HepG2 (cell line): ENCODE data around the gene SERPIND1. TPM values are rescaled to one million over a fixed set of nuclear protein-coding genes. Genes with fewer than 3 reads are reported as not detected.
A peak's percentile ranks its signal among the peaks of the same experiment; 100 is the strongest.

Experiments used
- AKNA ChIP-seq: sonication (generic); formaldehyde crosslinking; IDR thresholded peaks from 2 replicates; pipeline ENCODE4 v1.4.0; 2020; ENCODE audit warnings: missing genetic modification reagents, borderline replicate concordance
- CENPX ChIP-seq: sonication (generic); formaldehyde crosslinking; IDR thresholded peaks from 2 replicates; pipeline ENCODE4 v1.9.0; 2021; ENCODE audit warnings: mild to moderate bottlenecking, missing genetic modification reagents, moderate library complexity
- MTF1 ChIP-seq: sonication (generic); formaldehyde crosslinking; IDR thresholded peaks from 2 replicates; pipeline ENCODE4 v1.5.0; 2020; ENCODE audit warnings: missing genetic modification reagents
- POLR2AphosphoS5 ChIP-seq: IDR thresholded peaks from 2 replicates; pipeline ENCODE4 v1.6.1; 2012; ENCODE audit warnings: low read depth, low read length
- YEATS2 ChIP-seq: sonication (generic); formaldehyde crosslinking; IDR thresholded peaks from 2 replicates; pipeline ENCODE4 v1.4.0; 2020; ENCODE audit warnings: missing genetic modification reagents, borderline replicate concordance
- ZBTB26 ChIP-seq: IDR thresholded peaks from 2 replicates; pipeline ENCODE4 v1.6.1; 2016; ENCODE audit warnings: missing compliant biosample characterization, missing genetic modification reagents, borderline replicate concordance
- ZBTB39 ChIP-seq: sonication (generic); formaldehyde crosslinking; IDR thresholded peaks from 2 replicates; pipeline ENCODE4 v1.5.0; 2020; ENCODE audit warnings: missing genetic modification reagents
- ZKSCAN1 ChIP-seq: fragments of 150-350 bp; IDR thresholded peaks from 2 replicates; pipeline ENCODE4 v1.6.1; 2014; ENCODE audit warnings: low read length
- ZNF235 ChIP-seq: sonication (generic); formaldehyde crosslinking; IDR thresholded peaks from 2 replicates; pipeline ENCODE4 v1.8.1; 2023; ENCODE audit warnings: mild to moderate bottlenecking, missing genetic modification reagents, borderline replicate concordance
- ZNF451 ChIP-seq: sonication (generic); formaldehyde crosslinking; IDR thresholded peaks from 2 replicates; pipeline ENCODE4 v1.5.0; 2020; ENCODE audit warnings: mild to moderate bottlenecking, missing genetic modification reagents
- ZNF496 ChIP-seq: sonication (generic); formaldehyde crosslinking; IDR thresholded peaks from 2 replicates; pipeline ENCODE4 v1.8.1; 2023; ENCODE audit warnings: mild to moderate bottlenecking, moderate library complexity, missing genetic modification reagents; ENCODE audit not compliant: insufficient replicate concordance
- ZNF83 ChIP-seq: sonication (generic); formaldehyde crosslinking; IDR thresholded peaks from 2 replicates; pipeline ENCODE4 v1.4.0; 2020; ENCODE audit warnings: missing genetic modification reagents, mild to moderate bottlenecking, borderline replicate concordance
- polyA plus RNA-seq, 8 experiments: library from polyadenylated mRNA; depleted of rRNA in 3 of 8; stranded (reverse) in 7 of 8; unstranded in 1 of 8; fragments of >200 nt; fragmentation: Illumina TruSeq in 4 of 8; extraction: Trizol in 4 of 8; gene quantifications; 2 replicates each; pipeline versions ENCODE4 v1.2.1 to v1.2.3, GENCODE V29; 2011 to 2016; ENCODE audit warnings: low read depth in 4 of 8, missing spikeins in 1 of 8, mixed read lengths in 1 of 8; ENCODE audit not compliant: insufficient read depth in 1 of 8
- total RNA-seq, 5 experiments: library from RNA; depleted of rRNA; stranded (reverse); fragments of >200 nt; fragmentation: Illumina TruSeq; extraction: Trizol; gene quantifications; 2 replicates each; pipeline ENCODE4 v1.2.3, GENCODE V29; 2016; ENCODE audit warnings: low read depth in 1 of 5
- TF ChIP-seq, protein P1 (sequence below): sonication (generic); formaldehyde crosslinking; IDR thresholded peaks from 2 replicates; pipeline ENCODE4 v1.9.0; 2022; ENCODE audit warnings: low read depth, missing genetic modification reagents
- TF ChIP-seq, protein P2 (sequence below): IDR thresholded peaks from 2 replicates; pipeline ENCODE4 v1.6.1; 2016; ENCODE audit warnings: low read depth
- TF ChIP-seq, protein P3 (sequence below): sonication (generic); formaldehyde crosslinking; IDR thresholded peaks from 2 replicates; pipeline ENCODE4 v1.8.0; 2023; ENCODE audit warnings: mild to moderate bottlenecking, missing genetic modification reagents

Gene SERPIND1
- total and polyA plus RNA-seq, 2 of the 13 experiments (the other 11 are each of a cell fraction or from before 2014, with no cell fraction given): 111 to 350 TPM

GRCh38 chr22:20777420-20778177, 3.7 kb downstream of the SERPIND1 start (continued):
- no peak for TF ChIP-seq ZNF235 (CRISPR knock-in tag)
- TF ChIP-seq CENPX (CRISPR knock-in tag): no peak
- TF ChIP-seq ZBTB26 (CRISPR knock-in tag): no peak
- no peak for TF ChIP-seq MTF1 (CRISPR knock-in tag)
- TF ChIP-seq ZBTB39 (CRISPR knock-in tag): peak; percentile 78
- no peak for TF ChIP-seq ZNF83 (CRISPR knock-in tag)
- TF ChIP-seq AKNA (CRISPR knock-in tag): no peak
- TF ChIP-seq YEATS2: peak; percentile 79; the same call in 1 of the 2 replicates
- TF ChIP-seq, protein P1, sequence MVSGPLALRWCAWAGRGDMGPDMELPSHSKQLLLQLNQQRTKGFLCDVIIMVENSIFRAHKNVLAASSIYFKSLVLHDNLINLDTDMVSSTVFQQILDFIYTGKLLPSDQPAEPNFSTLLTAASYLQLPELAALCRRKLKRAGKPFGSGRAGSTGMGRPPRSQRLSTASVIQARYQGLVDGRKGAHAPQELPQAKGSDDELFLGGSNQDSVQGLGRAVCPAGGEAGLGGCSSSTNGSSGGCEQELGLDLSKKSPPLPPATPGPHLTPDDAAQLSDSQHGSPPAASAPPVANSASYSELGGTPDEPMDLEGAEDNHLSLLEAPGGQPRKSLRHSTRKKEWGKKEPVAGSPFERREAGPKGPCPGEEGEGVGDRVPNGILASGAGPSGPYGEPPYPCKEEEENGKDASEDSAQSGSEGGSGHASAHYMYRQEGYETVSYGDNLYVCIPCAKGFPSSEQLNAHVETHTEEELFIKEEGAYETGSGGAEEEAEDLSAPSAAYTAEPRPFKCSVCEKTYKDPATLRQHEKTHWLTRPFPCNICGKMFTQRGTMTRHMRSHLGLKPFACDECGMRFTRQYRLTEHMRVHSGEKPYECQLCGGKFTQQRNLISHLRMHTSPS (CRISPR knock-in tag): peak; percentile 65; the same call in 1 of the 2 replicates
- no peak for TF ChIP-seq ZNF496 (CRISPR knock-in tag)
- TF ChIP-seq, protein P2, sequence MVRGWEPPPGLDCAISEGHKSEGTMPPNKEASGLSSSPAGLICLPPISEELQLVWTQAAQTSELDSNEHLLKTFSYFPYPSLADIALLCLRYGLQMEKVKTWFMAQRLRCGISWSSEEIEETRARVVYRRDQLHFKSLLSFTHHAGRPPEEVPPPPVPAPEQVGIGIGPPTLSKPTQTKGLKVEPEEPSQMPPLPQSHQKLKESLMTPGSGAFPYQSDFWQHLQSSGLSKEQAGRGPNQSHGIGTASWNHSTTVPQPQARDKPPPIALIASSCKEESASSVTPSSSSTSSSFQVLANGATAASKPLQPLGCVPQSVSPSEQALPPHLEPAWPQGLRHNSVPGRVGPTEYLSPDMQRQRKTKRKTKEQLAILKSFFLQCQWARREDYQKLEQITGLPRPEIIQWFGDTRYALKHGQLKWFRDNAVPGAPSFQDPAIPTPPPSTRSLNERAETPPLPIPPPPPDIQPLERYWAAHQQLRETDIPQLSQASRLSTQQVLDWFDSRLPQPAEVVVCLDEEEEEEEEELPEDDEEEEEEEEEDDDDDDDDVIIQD (CRISPR knock-in tag): peak; percentile 38; the same call in 1 of the 2 replicates
- TF ChIP-seq POLR2AphosphoS5: peak; percentile 52; the same call in 1 of the 2 replicates
- TF ChIP-seq ZNF451 (CRISPR knock-in tag): no peak
- TF ChIP-seq, protein P3, sequence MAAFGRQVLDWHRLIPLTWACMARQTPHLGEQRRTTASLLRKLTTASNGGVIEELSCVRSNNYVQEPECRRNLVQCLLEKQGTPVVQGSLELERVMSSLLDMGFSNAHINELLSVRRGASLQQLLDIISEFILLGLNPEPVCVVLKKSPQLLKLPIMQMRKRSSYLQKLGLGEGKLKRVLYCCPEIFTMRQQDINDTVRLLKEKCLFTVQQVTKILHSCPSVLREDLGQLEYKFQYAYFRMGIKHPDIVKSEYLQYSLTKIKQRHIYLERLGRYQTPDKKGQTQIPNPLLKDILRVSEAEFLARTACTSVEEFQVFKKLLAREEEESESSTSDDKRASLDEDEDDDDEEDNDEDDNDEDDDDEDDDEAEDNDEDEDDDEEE (CRISPR knock-in tag): no peak
- no peak; the same call in 1 of the 2 replicates for TF ChIP-seq ZKSCAN1
